ENCODE measurements around the gene GPC5. TPM values are rescaled to one million over a fixed set of nuclear protein-coding genes. Genes with fewer than 3 reads are reported as not detected.

Gene GPC5
- total and polyA plus RNA-seq, 2 donors = 0.06 to 5.0 TPM

DNA sequence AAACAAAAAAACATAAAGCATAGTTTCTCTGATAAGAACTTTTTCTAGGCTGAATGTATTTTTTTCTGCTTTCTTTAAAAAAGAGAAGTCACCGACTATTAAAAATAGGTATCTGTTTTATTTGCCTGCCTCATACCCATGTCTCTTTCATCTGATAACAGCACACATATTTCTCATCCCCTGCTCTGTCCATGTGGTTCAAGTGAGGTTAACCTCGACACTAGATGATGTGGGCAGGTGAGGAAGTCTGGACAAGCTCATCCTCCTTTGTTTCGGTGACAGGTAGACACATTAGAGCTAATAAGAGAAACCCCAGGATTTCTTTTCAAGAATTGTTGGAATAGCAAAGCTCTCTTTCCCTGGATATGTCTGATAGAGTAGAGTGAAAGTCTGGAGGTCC lies 222.7 kb downstream of the GPC5 start:
- DNase-seq (ENCODE audit: extremely low spot score) = no peak
- Histone ChIP-seq H3K4me3 (ENCODE audit: low read depth, low read length) (no peak overlapping the region), H3K27ac (ENCODE audit: low read depth) (no peak overlapping the region), H3K4me1 (ENCODE audit: insufficient read depth) (no peaks in the 10 kb centered on the region), H3K36me3 (ENCODE audit: insufficient read depth) (no peaks in the 10 kb centered on the region)
- WGBS = 71% methylated on average over 3 of the region's 3 CpGs

DNA sequence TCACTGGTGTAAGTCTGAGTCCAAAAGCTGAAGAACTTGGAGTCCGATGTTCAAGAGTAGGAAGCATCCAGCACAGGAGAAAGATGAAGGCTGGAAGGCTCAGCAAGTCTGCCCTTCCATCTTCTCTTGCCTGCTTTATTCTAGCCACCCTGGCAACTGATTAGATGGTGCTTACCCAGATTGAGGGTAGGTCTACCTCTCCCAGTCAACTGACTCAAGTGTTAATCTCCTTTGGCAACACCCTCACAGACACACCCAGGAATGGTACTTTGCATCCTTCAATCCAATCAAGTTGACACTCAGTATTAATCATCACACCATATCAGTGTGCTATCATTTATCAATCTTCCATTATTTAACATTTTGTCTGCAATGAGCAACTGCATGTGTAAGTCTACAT lies 223.5 kb downstream of the GPC5 start:
- Histone ChIP-seq H3K4me3 (ENCODE audit: low read depth, low read length) (no peak overlapping the region), H3K36me3 (ENCODE audit: insufficient read depth) (no peaks in the 10 kb centered on the region), H3K27ac (ENCODE audit: low read depth) (no peak overlapping the region), H3K4me1 (ENCODE audit: insufficient read depth) (no peaks in the 10 kb centered on the region)
- 97% methylated on average over 1 of the region's 1 CpG for WGBS
- no peak for DNase-seq (ENCODE audit: extremely low spot score)

DNA sequence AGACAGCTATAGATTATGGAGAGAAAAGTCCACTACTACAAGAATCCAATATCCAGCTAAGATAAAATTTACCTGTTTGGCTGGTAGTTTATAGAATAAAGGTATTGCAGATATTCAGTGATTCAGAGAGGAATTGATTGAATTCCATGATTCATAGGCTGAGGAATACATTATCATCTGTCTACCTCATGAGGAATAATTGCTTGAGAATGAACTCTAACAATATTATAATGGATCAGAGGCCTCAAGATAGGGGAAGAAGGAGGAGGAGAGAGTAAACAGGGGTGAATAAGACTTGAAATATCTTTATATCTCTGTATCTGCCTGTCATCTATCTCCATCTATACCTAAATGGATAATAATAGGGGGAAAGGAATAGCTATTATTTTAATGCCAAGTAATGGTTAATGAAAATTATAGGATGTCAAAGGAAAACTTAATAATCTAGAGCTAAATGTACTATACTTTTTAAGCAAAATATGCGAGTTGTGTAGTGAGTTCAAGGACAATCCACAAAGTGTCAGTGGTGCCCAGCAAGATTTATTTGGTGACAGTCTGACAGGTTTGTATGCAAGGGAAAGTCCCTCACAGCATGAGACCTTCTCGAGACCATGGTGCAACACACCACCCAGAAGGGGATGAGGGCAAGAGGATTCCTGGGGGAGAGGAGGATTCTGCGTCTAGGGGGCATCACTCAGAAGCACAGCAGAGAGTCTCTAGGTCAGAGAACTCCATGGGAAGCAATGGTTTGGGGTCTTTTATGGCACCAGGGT lies 224.5 kb downstream of the GPC5 start:
- H3K4me1 ChIP-seq (ENCODE audit: insufficient read depth) = no peaks in the 10 kb centered on the region
- H3K27ac ChIP-seq (ENCODE audit: low read depth) = no peak overlapping the region
- H3K36me3 ChIP-seq (ENCODE audit: insufficient read depth) = no peaks in the 10 kb centered on the region
- WGBS = 73% methylated on average over 3 of the region's 3 CpGs
- DNase-seq (ENCODE audit: extremely low spot score) = no peak
- H3K4me3 ChIP-seq (ENCODE audit: low read depth, low read length) = no peak overlapping the region

DNA sequence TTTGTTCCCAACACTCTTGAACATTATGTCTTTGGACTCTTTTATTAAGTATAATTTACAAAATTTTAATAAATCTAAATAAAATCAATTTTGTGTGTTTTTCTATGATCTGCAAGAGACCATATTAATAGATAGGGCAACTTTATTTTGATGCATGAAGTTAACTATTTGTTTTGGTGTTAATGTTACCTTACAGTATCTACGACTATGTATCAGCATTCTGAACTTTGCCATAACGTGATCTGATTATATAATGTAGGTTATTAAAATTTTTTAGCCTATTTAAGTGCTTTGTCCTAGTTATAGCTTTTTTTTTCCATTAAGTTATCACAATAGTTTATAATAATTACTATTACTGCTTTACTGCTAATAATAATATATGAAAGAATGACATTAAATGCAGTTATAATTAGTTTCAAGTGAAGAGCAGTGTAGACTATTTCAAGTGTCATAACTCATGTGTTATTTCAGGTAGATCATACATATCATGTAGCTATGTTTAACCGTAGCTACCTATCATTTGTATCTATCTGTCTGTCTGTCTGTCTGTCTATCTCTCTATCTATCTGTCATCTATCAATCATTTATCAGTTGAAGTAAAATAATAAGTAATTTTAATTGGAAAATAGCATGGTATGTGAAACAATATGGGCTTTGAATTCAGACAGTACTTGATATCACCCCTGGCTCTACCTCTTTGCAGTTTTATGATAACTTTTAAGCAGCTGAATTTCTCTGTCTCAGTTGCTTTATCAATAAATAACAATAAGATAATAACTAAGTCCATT lies 229.7 kb downstream of the GPC5 start:
- Histone ChIP-seq H3K27ac (ENCODE audit: low read depth) (no peak overlapping the region), H3K4me1 (ENCODE audit: insufficient read depth) (no peaks in the 10 kb centered on the region), H3K36me3 (ENCODE audit: insufficient read depth) (no peaks in the 10 kb centered on the region), H3K4me3 (ENCODE audit: low read depth, low read length) (no peak overlapping the region)
- DNase-seq (ENCODE audit: extremely low spot score) = no peak
- WGBS = 88% methylated on average over 3 of the region's 3 CpGs

DNA sequence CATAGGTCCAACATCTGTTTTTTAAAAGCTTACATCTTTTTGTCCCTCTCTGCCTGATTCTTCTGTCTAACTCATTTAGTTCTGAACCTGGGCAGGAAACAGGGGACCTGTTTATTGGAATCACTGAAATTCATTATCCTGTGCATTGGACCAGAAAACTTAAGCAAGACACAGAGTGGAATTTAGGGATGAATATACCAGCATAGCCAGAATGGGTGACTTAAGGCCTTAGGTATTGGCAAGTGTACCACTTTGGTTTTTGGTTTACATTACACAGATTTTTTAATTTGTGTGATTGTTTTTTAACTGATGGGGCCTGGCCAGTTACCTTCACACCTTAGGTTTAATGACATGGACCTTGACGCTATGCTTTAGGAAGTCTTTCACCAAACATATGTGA lies 232.5 kb downstream of the GPC5 start:
- Histone ChIP-seq H3K4me3 (ENCODE audit: low read depth, low read length) (no peak overlapping the region), H3K36me3 (ENCODE audit: insufficient read depth) (no peaks in the 10 kb centered on the region), H3K27ac (ENCODE audit: low read depth) (no peak overlapping the region), H3K4me1 (ENCODE audit: insufficient read depth) (no peaks in the 10 kb centered on the region)
- DNase-seq (ENCODE audit: extremely low spot score) = no peak
- 90% methylated on average over 1 of the region's 1 CpG for WGBS

DNA sequence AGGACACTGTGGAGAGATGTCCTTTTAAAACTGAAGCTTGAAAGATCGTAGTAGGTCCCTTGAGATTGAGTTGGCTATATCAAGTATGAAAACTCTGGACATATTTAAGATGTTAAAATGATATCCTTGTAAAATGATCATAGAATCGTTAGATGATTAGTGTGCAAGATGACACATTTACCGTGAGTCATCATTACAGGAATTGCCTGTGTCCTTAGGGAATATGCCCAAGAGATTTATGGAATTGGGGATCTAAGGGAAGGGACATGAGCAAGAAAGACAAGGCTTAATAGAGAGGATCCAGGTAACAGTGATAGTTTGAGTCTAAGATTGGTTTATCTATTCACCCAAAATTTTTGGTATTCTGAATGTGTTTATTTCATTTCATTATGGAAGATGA lies 233.7 kb downstream of the GPC5 start:
- WGBS = 84% methylated on average over 3 of the region's 3 CpGs
- H3K36me3 ChIP-seq (ENCODE audit: insufficient read depth) = no peaks in the 10 kb centered on the region
- DNase-seq (ENCODE audit: extremely low spot score) = no peak

DNA sequence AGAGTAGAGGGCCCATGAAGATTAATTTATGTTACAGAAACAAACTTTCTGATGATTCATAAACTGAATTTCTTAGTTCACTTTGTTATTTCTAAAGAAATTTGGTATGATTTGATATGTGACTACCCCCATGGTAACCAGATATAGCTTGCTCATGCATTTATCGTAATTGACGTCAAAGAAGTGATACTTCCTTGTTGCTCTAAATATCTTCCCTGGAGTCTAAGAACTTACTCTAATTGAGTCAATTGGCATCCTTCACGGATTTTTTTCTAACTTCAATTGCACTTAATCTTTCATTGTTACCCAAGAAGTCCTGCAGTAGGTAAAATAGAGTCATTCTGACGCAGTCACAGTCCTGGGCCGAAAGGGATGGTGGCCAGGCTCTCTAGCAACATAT lies 240.9 kb downstream of the GPC5 start:
- H3K36me3 ChIP-seq (ENCODE audit: insufficient read depth) = no peaks in the 10 kb centered on the region
- no peak overlapping the region for H3K27ac ChIP-seq (ENCODE audit: low read depth)
- WGBS = 86% methylated on average over 5 of the region's 5 CpGs
- no peak overlapping the region for H3K4me3 ChIP-seq (ENCODE audit: low read depth, low read length)
- no peak for DNase-seq (ENCODE audit: extremely low spot score)
- no peaks in the 10 kb centered on the region for H3K4me1 ChIP-seq (ENCODE audit: insufficient read depth)

More for the DNA sequence above, 233.7 kb downstream of the GPC5 start:
- H3K4me3 ChIP-seq (ENCODE audit: low read depth, low read length) = no peak overlapping the region
- no peaks in the 10 kb centered on the region for H3K4me1 ChIP-seq (ENCODE audit: insufficient read depth)
- H3K27ac ChIP-seq (ENCODE audit: low read depth) = no peak overlapping the region

DNA sequence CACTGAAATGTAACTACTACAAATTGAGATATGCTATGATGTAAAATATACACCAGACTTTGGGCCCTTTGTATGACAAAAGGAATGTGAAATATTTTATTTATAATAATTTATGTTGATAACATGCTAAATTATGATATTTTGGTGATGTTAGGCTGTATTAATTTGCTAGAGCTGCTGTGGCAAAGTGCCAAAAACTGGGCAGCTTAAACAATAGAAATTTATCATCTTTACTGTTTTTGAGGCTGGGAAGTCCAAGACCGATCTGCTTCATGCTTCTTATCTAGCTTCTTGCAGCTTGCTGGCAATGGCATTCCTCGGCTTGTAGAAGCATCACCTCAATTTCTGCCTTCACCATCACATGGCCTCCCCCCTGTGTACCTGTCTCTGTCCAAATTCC lies 245.0 kb downstream of the GPC5 start:
- DNase-seq (ENCODE audit: extremely low spot score) = no peak
- 69% methylated on average over 2 of the region's 2 CpGs for WGBS
- Histone ChIP-seq H3K4me1 (ENCODE audit: insufficient read depth) (no peaks in the 10 kb centered on the region), H3K27ac (ENCODE audit: low read depth) (no peak overlapping the region), H3K4me3 (ENCODE audit: low read depth, low read length) (no peak overlapping the region), H3K36me3 (ENCODE audit: insufficient read depth) (no peaks in the 10 kb centered on the region)

DNA sequence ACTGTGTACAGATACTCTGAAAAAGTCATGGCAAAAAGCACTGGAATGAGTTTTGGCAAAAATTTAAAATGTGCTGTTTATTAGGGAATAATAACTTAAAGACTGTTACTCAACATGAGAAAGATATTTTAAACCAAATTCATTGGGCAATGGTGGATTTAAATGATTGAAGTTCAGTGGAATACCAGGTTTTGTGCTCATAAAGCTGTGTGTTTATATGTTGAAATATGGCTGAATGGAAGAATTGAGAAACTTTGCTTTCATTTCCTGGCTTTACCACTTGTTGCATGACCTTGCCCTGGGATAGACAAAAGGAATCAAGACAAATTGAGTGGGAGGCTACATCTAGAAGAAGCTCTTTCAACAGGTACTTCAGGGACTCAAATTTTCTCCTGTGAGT lies 246.4 kb downstream of the GPC5 start:
- no peak overlapping the region for H3K4me3 ChIP-seq (ENCODE audit: low read depth, low read length)

DNA sequence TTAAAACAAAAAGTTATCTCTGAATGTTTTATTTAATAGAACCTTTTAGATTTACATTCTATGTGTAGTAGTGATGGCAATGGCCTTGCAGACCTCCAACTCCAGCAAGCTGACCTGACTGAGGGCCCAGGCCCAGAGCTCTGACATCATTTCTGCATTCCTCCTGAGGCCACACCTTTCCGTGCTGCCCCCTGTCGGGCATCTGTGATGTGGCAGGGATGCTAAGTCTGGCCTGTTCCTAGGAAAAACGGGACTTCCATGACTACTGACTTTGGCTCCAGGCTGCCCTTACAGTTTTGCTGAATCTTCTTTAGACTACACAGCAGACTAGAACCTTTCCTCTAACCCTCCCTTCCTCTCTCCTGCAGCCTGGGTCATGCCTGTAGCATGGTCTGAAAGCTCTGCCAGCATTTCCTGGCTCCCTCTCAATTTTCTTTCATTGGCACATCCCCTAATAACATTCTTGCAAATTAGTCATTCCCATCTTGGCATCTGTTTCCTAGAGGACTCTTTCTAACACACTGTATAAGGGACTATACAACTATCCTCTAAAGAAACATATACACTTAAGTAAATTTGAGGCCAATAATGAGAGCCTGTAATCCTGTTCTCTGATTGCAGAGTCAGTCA lies 249.1 kb downstream of the GPC5 start:
- Histone ChIP-seq H3K4me1 (ENCODE audit: insufficient read depth) (no peaks in the 10 kb centered on the region), H3K27ac (ENCODE audit: low read depth) (no peak overlapping the region), H3K4me3 (ENCODE audit: low read depth, low read length) (no peak overlapping the region), H3K36me3 (ENCODE audit: insufficient read depth) (no peaks in the 10 kb centered on the region)
- WGBS = 32% methylated on average over 3 of the region's 3 CpGs
- no peak for DNase-seq (ENCODE audit: extremely low spot score)

More for the DNA sequence above, 246.4 kb downstream of the GPC5 start:
- Histone ChIP-seq H3K27ac (ENCODE audit: low read depth) (no peak overlapping the region), H3K4me1 (ENCODE audit: insufficient read depth) (no peaks in the 10 kb centered on the region), H3K36me3 (ENCODE audit: insufficient read depth) (no peaks in the 10 kb centered on the region)
- no peak for DNase-seq (ENCODE audit: extremely low spot score)

DNA sequence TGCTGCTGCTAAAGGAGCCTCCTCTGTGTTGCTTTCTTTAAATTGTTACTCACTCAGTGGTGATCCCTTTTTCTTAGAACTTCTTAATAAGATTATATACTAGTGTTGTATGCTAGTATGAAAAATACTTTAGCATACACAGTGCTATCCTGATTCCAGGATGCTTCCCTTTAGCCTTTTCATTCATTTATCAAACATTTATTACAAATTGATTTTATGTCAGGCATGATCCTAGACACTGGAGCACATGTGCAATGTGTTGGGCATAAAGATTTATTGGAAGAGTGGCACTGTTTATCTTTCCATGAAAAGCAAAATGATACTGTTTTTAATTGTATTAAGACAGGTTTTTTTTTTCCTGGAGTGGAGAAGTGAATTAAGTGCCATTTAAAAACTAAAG lies 249.6 kb downstream of the GPC5 start:
- H3K27ac ChIP-seq (ENCODE audit: low read depth) = no peak overlapping the region
- no peak for DNase-seq (ENCODE audit: extremely low spot score)
- H3K4me3 ChIP-seq (ENCODE audit: low read depth, low read length) = no peak overlapping the region
- H3K4me1 ChIP-seq (ENCODE audit: insufficient read depth) = no peaks in the 10 kb centered on the region
- H3K36me3 ChIP-seq (ENCODE audit: insufficient read depth) = no peaks in the 10 kb centered on the region

DNA sequence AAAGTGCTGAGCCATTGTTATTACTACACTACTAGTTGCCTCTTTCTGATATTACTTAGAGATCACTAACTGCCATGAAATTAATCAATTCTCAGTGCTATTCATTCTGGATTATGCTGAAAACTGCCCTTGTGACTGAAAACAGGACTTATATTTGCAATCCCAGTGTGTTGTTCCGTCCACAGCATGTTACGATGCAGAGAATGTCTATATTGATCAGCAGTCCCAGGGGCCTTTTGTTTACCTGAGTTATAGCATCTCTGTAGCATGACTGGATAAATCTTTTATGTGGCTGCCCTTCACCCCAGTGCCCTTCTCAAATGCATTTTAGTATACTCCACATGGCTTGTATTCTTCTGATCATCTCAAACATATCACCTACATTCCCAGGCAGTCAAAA lies 251.0 kb downstream of the GPC5 start:
- Histone ChIP-seq H3K27ac (ENCODE audit: low read depth) (no peak overlapping the region), H3K4me3 (ENCODE audit: low read depth, low read length) (no peak overlapping the region), H3K4me1 (ENCODE audit: insufficient read depth) (no peaks in the 10 kb centered on the region), H3K36me3 (ENCODE audit: insufficient read depth) (no peaks in the 10 kb centered on the region)
- 93% methylated on average over 2 of the region's 2 CpGs for WGBS
- DNase-seq (ENCODE audit: extremely low spot score) = no peak

DNA sequence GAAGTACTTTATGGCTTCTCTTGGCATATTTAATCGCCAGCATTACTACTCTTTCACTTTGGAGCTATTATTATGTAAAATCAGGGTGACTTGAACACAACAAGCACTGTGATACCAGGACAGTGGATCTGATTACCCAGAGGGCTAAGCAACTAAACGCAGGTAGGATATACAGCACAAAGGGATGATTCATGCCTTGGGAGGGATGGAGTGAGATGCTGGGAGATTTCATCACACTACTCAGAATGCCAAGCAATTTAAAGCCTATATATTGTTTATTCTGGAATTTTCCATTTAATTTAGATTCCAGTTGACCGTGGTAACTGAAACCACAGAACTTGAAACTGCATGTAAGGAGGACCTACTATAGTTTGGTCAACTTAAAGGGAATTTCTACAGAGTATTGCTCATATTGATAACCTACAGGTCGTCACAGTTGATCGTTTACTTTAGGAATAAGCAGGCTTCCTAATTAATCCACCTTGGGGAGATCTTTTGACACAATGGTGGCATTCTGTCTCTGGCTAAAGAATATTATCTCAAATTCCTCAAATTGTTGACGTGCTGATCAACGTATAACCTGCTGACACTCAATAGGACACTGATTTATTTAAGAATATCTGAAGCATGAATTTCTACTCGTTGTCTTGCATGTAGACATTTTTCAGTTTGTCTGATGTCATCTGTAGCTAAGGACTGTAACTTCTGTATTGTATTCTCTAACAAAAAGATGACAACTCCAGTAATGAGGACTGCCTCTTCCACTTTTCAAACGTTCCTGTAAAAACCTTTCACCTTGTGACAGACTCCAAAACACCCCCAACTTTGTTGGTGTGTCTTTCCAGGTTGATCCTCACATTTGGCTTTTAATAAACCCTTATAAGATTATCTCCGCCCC lies 254.2 kb downstream of the GPC5 start:
- no peak overlapping the region for H3K4me3 ChIP-seq (ENCODE audit: low read depth, low read length)
- no peaks in the 10 kb centered on the region for H3K4me1 ChIP-seq (ENCODE audit: insufficient read depth)
- H3K36me3 ChIP-seq (ENCODE audit: insufficient read depth) = no peaks in the 10 kb centered on the region
- no peak overlapping the region for H3K27ac ChIP-seq (ENCODE audit: low read depth)
- no peak for DNase-seq (ENCODE audit: extremely low spot score)
- 73% methylated on average over 10 of the region's 10 CpGs for WGBS
